Neural crest cell (in vitro differentiated cells): ENCODE data around the gene ZDHHC20. TPM values are rescaled to one million over a fixed set of nuclear protein-coding genes. Genes with fewer than 3 reads are reported as not detected.

Source experiments
- DNase-seq: peaks from one replicate; pipeline ENCODE4 v3.0.0; 2021; ENCODE audit warnings: low read depth, mixed read lengths, low spot score
- H3K27ac Mint-ChIP-seq: one replicate; pipeline ENCODE4 v1.8.0; 2021; ENCODE audit warnings: mild to moderate bottlenecking, mixed read lengths; ENCODE audit not compliant: unreplicated experiment
- H3K27me3 Mint-ChIP-seq: 2 replicates; pipeline ENCODE4 v1.8.0; 2021; ENCODE audit warnings: low read depth, mild to moderate bottlenecking, mixed read lengths
- H3K36me3 Mint-ChIP-seq: 2 replicates; pipeline ENCODE4 v1.8.0; 2021; ENCODE audit warnings: low read depth, mild to moderate bottlenecking, mixed read lengths
- H3K4me1 Mint-ChIP-seq: 2 replicates; pipeline ENCODE4 v1.8.0; 2021; ENCODE audit warnings: mixed read lengths
- H3K4me3 Mint-ChIP-seq: one replicate; pipeline ENCODE4 v1.8.0; 2021; ENCODE audit warnings: mild to moderate bottlenecking, mixed read lengths
- H3K9me3 Mint-ChIP-seq: 2 replicates; pipeline ENCODE4 v1.8.0; 2021; ENCODE audit warnings: mixed read lengths
- CTCF ChIP-seq: fragments of 200-600 bp; sonication (generic); conservative IDR thresholded peaks from 2 replicates; pipeline ENCODE4 v1.5.0; 2021; ENCODE audit warnings: antibody characterized with exemption, mild to moderate bottlenecking
- total RNA-seq: library from RNA; stranded (reverse); gene quantifications from 2 replicates; pipeline ENCODE4 v1.2.1, GENCODE V29; 2021

ZDHHC20 gene
- total RNA-seq, 1 donor from 2014 or later, result 65.7 TPM

- Mint-ChIP-seq H3K36me3 (peaks cover 6% of the 10 kb centered on the region), H3K9me3 (peaks cover 6% of the 10 kb centered on the region), H3K27me3 (no peaks in the 10 kb centered on the region), H3K4me1 (no peaks in the 10 kb centered on the region), H3K4me3 (no peak overlapping the region), H3K27ac (no peak overlapping the region)
- TF ChIP-seq CTCF, result no peak
- DNase-seq, result no peak
Measured at GRCh38 chr13:21364357-21364756, 94.7 kb downstream of the ZDHHC20 start.

- DNase-seq, result no peak
- peaks cover 9% of the 10 kb centered on the region for H3K9me3 Mint-ChIP-seq
- H3K4me3 Mint-ChIP-seq, result no peak overlapping the region
- no peak for TF ChIP-seq CTCF
- H3K27me3 Mint-ChIP-seq, result no peaks in the 10 kb centered on the region
- H3K4me1 Mint-ChIP-seq, result no peaks in the 10 kb centered on the region
- H3K36me3 Mint-ChIP-seq, result peaks cover 9% of the 10 kb centered on the region
- H3K27ac Mint-ChIP-seq, result no peak overlapping the region
Measured at GRCh38 chr13:21362741-21363140, 96.4 kb downstream of the ZDHHC20 start.

GRCh38 chr13:21361706-21362105 lies 97.4 kb downstream of the ZDHHC20 start:
- Mint-ChIP-seq H3K27ac (no peak overlapping the region), H3K4me3 (no peak overlapping the region), H3K4me1 (no peaks in the 10 kb centered on the region), H3K36me3 (peaks cover 11% of the 10 kb centered on the region), H3K9me3 (peaks cover 9% of the 10 kb centered on the region), H3K27me3 (no peaks in the 10 kb centered on the region)
- DNase-seq, result no peak
- TF ChIP-seq CTCF, result no peak

GRCh38 chr13:21361123-21361522 lies 98.0 kb downstream of the ZDHHC20 start:
- H3K9me3 Mint-ChIP-seq, result peaks cover 9% of the 10 kb centered on the region
- DNase-seq, result no peak
- peaks cover 11% of the 10 kb centered on the region for H3K36me3 Mint-ChIP-seq
- no peaks in the 10 kb centered on the region for H3K4me1 Mint-ChIP-seq
- no peaks in the 10 kb centered on the region for H3K27me3 Mint-ChIP-seq
- no peak overlapping the region for H3K4me3 Mint-ChIP-seq
- no peak overlapping the region for H3K27ac Mint-ChIP-seq
- no peak for TF ChIP-seq CTCF

GRCh38 chr13:21360463-21360862 lies 98.6 kb downstream of the ZDHHC20 start:
- peaks cover 9% of the 10 kb centered on the region for H3K9me3 Mint-ChIP-seq
- H3K4me3 Mint-ChIP-seq, result no peak overlapping the region
- no peak for DNase-seq
- no peaks in the 10 kb centered on the region for H3K27me3 Mint-ChIP-seq
- no peaks in the 10 kb centered on the region for H3K4me1 Mint-ChIP-seq
- TF ChIP-seq CTCF, result no peak
- H3K27ac Mint-ChIP-seq, result no peak overlapping the region
- peaks cover 11% of the 10 kb centered on the region for H3K36me3 Mint-ChIP-seq

- Mint-ChIP-seq H3K4me3 (no peak overlapping the region), H3K36me3 (peaks cover 11% of the 10 kb centered on the region), H3K27me3 (no peaks in the 10 kb centered on the region), H3K27ac (no peak overlapping the region), H3K9me3 (peaks cover 9% of the 10 kb centered on the region), H3K4me1 (no peaks in the 10 kb centered on the region)
- no peak for DNase-seq
- no peak for TF ChIP-seq CTCF
Measured at GRCh38 chr13:21359855-21360254, 99.2 kb downstream of the ZDHHC20 start.
